HG03280 (cell line): ENCODE results near the gene TLCD3A.

Experiments used
- ATAC-seq: cut with Tn5 transposase; IDR thresholded peaks from one replicate; pipeline ENCODE4 v1.9.1; 2021; ENCODE audit warnings: mild to moderate bottlenecking, moderate library complexity; ENCODE audit not compliant: unreplicated experiment

TLCD3A gene

DNA sequence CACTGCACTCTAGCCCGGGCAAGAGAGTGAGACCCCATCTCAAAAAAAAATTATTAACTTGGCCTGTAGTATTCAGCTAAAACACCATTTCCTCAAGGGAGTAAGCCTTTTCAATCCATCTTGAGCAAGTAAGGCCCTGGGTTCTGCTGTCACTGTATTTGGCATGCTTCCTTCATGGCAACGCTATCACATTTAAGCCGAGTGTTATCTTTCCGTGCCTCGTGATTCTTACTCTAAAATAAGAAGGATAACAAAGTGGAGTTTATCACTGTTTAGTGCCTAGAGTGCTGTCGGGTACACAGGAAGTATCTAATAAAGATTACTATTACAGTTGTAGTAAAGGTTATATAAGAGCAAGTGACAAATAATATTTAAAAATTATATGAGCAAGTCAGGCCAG is 26.5 kb upstream of the TLCD3A start:
- ATAC-seq, result no peak

GRCh38 chr17:708132-708531 is 24.3 kb upstream of the TLCD3A start:
- no peak for ATAC-seq

- ATAC-seq, result no peak
These were observed 14.3 kb upstream of the TLCD3A start for GRCh38 chr17:718075-718474.

GRCh38 chr17:720706-721539 is 11.5 kb upstream of the TLCD3A start:
- no peak for ATAC-seq

- ATAC-seq, result no peak
These were observed 10.9 kb upstream of the TLCD3A start for GRCh38 chr17:721540-721937.

- no peak for ATAC-seq
These were observed 7.3 kb upstream of the TLCD3A start for GRCh38 chr17:725084-725483.

GRCh38 chr17:725746-726145 is 6.7 kb upstream of the TLCD3A start:
- no peak for ATAC-seq

GRCh38 chr17:726271-726919 is 6.0 kb upstream of the TLCD3A start:
- no peak for ATAC-seq

GRCh38 chr17:728911-729310 is 3.5 kb upstream of the TLCD3A start:
- ATAC-seq, result no peak

DNA sequence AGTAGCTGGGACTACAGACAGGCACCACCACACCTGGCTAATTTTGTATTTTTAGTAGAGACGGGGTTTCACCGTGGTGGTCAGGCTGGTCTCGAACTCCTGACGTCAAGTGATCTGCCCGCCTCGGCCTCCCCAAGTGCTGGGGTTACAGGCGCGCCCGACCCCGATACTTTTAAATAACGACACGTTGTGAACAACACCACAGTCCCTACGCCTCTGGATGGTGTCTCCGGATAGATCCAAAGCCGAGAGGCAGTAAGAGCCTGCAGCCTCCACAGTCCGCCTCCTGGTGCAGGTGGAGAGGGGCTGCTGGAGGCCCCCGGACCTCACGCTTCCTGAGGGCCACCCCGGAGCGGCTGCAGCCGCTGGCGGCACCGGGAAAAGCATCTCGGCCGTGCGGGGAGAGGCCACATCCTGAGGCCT is 741 bp upstream of the TLCD3A start:
- ATAC-seq, result peak; percentile 14

- ATAC-seq, result peak; percentile 44
These were observed 715 bp downstream of the TLCD3A start for GRCh38 chr17:732902-733720.

DNA sequence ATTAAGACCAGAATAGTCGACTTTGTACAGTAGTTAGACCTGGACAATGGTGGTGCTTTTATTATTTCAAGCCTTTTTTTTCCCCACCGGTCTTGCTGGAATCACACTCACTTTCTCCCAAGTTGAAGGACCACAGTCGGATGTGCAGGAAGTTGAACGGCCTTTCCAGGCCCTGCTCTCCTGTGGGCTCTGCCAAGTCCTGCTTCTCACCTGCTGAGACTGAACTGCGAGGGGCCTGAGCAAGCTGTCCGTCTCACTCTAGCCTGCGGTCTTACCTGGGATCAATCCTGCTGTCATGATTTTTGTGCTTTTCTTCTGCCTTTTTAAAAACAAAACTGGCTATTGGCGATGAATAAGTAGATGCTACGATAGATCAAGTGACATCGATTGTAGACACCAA is 1.3 kb downstream of the TLCD3A start:
- no peak for ATAC-seq

DNA sequence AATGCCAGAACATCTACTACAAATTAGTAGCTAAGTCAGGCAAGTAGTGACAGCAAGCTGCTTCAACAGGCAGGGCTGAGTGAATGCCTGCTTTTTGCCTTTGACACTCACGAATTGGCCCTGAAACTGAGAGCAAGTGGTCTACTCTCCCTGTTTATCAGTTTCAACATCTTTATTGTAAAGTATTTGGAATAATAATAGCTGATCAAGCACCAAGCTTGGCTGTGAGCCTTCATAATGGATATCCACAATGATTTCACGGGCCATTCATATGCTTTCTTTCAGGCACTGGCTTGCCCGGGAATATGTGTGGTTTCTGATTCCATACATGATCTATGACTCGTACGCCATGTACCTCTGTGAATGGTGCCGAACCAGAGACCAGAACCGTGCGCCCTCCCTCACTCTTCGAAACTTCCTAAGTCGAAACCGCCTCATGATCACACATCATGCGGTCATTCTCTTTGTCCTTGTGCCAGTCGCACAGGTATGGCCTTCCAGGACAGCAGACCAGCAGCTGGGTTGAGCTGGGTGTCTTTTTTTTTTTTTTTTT is 5.2 kb downstream of the TLCD3A start:
- no peak for ATAC-seq

DNA sequence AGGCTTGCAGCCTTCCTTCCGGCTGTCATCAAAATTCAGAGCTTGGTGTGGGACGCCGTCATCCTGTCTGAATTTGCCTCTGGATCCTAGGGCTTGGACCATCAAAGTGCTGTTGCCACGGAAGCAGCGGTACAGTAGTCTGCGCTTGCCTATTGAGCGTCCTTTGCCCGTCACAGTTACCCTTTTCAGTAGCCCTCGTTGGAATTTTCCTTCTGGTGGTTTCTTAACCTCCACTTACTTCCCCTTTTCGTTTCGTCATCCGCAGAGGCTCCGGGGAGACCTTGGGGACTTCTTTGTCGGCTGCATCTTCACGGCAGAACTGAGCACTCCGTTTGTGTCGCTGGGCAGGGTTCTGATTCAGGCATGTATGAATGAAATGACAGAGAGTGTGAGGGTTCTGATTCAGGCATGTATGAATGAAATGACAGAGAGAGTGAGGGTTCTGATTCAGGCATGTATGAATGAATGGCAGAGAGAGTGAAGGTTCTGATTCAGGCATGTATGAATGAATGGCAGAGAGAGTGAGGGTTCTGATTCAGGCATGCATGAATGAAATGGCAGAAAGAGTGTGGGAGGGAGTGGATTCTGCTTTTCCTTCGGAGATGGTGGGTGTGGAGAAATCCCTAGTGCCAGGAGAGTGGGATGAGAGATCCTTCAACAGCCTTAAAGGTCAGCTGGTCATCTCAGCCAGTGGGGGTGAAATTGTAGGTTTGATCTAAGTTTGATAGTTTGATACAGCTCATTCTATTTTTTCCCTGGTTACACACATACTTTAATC is 8.0 kb downstream of the TLCD3A start:
- ATAC-seq, result peak; percentile 76

DNA sequence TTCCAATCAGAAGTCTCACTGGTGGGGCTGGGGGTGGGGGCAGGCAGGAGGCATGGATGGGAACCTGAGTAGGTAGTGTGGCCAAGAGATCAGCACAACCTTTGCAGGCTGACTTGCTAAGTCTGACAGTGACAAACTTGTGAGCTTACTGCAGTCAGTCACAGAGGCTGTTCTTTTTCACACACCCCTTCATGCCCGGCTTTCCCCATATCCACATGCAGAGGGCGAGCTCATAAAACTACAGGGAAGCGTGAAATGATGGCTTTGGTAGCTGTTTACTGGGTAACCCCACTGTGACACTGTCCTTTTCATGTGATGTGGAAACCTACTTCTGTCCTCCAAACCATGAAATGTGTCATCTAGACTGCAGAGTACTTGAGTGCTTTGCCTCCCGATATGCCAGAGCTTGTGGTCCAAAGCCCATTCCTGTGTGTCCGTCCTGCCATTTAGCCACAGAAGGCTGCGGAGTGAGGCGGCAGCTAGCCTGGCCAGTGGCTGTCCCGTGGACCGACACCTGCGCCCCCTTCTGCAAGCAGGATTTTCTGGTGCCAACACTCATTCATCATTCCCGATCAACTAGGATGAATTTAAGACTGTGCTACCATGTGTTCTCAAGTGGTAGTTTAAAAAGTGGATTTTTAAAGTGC is 9.9 kb downstream of the TLCD3A start:
- ATAC-seq, result no peak

GRCh38 chr17:743139-743538 is 10.7 kb downstream of the TLCD3A start:
- ATAC-seq, result no peak

DNA sequence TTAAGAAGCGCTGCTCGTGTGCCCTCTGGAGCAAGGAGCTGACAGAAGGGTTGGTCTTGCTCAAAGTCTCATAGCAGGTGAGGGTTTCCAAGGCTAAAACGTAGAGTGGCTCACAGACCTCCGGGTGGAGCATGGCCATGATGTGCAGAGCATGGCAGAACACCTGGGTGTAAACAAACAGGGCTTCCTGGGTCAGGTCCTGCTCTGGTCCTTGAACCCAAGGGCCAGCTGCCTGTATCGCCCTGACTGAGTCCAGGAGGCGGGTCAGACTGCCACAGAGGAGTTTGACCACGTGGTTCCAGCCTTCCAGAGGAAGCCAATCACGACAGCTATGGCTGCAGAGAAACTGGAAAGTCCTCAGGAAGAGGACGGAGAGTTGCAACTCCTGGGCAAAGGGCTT is 12.5 kb downstream of the TLCD3A start:
- ATAC-seq, result no peak

- no peak for ATAC-seq
These were observed 13.0 kb downstream of the TLCD3A start for GRCh38 chr17:745406-745805.

- ATAC-seq, result no peak
These were observed 13.8 kb downstream of the TLCD3A start for GRCh38 chr17:746181-746580.
